HS-27A (cell line): Measurements from ENCODE around the gene SMAD1.

Experiments
- DNase-seq: peaks from one replicate; pipeline ENCODE4 v3.0.0-alpha.2; 2012; ENCODE audit warnings: low read depth, missing footprints

SMAD1 gene

GRCh38 chr4:145481164-145481941 lies at the start of gene SMAD1:
Gene SMAD1, plus strand, starts transcription at chr4:145481853. Its CDS starts 32,761 bp downstream, at chr4:145514614.
- peak; percentile 58 for DNase-seq

DNA sequence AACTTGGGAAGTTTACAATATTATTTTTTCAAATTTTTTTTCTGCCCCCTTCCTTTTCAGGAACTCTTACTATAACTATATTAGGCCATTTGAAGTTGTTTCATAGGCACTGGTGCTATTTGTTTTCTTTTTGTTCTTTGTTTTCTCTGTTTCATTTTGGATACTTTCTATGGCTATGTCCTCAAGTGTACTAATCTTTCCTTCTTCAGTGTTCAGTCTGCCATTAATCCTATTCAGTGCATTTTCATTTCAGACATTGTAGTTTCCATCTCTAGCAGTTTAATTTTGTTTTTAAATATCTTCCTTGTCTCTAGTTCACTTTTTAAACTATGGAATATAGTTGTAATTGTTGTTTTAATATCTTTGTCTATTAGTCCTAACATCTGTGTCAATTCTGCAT lies 48.0 kb upstream of the SMAD1 start:
- DNase-seq = no peak

DNA sequence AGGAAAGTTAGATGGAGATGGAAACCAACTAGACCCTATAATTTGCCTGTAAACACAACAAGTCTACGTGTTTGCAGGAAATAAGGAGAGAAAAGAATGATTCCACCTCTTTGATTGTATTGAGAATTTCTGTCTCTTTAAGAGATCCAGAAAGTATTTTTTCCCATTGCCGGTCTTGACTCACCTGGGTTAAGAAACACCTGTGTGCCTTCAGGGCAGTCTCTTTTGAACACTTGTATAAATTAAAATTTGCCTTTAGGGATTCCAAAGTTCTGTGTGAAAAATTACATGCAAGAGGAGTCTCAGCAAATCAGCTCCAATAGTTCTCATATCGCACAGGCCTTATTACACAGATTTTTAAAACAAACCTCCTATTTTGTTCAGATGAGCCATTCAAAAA lies 46.0 kb upstream of the SMAD1 start:
- DNase-seq = no peak

GRCh38 chr4:145436114-145436513 lies 45.5 kb upstream of the SMAD1 start:
- no peak for DNase-seq

GRCh38 chr4:145436796-145437195 lies 44.9 kb upstream of the SMAD1 start:
- no peak for DNase-seq

GRCh38 chr4:145437466-145437865 lies 44.2 kb upstream of the SMAD1 start:
- DNase-seq = no peak

DNA sequence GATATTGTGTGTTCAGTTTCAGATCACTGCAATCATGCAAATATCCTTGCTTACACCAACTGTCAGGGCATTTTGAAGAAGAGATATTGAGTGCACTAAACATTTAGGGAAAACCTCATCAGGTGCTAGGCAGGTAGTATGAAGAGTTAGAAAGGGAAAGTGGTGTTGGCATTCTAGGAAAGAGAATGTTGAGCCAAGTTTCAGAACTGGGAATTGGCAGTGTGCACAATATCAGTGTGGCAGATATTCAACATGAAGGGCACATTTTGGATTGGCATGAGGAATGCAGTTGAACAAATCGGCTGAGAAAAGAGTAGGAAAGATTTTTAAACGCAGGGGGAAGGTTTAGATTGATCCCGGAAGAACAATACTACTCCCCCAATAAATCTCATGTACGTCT lies 43.4 kb upstream of the SMAD1 start:
- no peak for DNase-seq

- no peak for DNase-seq
Measured at GRCh38 chr4:145440292-145441007, 41.2 kb upstream of the SMAD1 start.

DNA sequence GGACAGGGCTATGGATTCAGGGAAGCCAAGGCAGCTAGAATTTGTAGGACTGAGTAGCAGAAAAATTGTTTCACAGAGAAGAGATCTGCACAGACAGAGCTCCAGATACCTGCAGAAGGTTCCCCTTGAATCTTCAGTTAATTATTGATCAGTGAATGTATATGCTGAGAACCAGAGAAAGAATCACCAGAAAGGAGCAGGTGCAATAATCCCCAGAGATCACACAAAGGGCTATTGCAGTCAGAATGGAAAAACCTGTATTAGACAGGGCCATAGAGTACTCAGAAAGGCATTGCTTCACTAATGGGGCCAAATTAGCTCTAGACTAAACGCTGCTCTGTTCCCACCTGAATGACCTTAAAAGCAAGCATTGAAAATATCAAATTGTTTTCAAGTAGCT lies 35.5 kb upstream of the SMAD1 start:
- DNase-seq = no peak

- no peak for DNase-seq
Measured at GRCh38 chr4:145451895-145452294, 29.8 kb upstream of the SMAD1 start.

DNA sequence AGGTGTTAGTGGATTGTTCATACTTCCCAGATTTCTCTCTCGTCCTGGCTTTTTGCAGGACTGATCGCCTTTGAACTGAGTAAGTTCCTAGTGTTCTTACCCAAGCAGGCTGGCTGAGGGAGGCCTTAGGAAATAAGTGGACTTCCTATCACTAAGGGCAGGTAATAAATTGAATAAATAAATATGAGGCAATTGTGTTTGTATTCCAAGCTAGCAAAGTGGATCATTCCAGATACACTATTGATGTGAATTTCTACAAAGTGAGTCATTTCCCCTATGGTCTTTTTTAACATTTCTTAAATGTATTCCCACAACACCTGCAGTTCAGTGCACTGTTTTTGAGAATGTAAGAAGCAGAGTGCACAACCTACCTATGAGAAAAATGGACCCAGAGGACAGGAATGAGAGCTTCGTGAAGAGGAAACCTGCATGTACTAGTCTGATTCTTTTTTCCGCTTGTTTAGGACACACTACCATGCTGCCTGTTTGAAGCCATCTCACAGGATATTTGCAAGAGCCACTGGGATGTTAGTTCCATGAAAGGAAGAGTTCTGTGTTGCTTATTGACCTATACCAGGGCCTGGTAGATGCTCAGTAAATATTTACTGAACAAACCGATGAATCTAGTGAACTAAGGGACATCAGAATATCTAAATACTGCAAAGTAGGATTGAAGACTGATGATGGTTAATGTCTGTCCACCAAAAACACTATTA lies 29.0 kb upstream of the SMAD1 start:
- no peak for DNase-seq

GRCh38 chr4:145453163-145453520 lies 28.5 kb upstream of the SMAD1 start:
- no peak for DNase-seq

GRCh38 chr4:145473203-145473602 lies 8.4 kb upstream of the SMAD1 start:
- DNase-seq = no peak

DNA sequence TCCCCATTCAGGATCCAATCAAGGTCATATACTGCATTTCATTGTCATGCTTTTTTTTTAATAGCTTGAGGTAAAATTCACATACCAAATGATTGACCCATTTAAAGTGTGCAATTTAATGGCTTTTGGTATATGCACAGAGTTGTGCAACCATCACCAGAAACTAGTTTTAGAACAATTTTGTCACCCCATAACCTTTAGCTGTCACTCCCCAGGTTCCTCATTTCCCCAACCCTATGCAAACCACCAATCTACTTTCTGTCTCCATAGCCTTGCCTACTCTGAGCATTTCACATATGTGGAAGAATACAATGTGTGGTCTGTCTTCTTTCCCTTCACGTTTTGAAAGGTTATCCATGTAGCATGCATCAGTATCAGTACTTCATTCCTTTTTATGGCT lies 1.4 kb upstream of the SMAD1 start:
- DNase-seq = no peak

GRCh38 chr4:145481942-145482208 lies 222 bp downstream of the SMAD1 start:
- no peak for DNase-seq

DNA sequence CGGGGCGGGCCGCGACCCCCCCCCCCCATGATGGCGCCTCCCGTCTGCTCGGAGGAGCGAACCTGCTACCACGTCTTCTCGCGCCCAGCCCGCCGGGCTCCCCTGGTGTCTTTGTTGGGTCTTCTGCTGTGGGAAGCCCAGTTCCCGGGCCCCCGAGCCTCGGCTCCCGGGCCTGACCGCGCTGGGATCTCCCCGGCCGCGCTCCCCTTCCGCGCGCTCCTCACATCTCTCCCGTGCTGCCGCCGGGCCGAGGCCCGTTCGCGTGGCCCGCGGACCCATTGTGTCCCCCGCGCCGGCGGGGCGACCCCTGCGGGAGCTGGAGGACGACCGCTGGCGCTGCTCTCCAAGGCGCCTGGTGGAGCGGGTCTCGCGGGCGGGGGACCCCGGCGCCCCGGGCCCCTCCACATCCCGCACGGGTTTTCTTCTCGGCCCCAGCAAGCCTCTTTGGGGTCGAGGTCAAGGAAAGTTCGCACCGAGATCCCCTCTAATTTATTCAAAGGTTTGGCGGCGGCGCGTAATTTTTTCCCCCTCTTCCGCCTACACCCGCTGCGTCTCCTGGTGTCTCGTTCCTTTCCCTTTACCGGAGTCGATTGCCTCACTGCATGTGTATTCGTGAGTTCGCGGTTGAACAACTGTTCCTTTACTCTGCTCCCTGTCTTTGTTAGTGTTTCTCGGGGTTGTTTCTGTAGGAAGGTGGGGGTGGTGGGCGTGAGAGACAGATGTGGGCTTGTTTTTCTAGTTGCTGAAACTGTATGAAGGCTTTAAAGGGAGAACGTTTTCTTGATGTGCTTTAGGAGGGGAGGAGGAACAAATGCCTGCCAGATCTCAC lies 770 bp downstream of the SMAD1 start:
- DNase-seq = peak; percentile 34

GRCh38 chr4:145483514-145483913 lies 1.9 kb downstream of the SMAD1 start:
- no peak for DNase-seq

DNA sequence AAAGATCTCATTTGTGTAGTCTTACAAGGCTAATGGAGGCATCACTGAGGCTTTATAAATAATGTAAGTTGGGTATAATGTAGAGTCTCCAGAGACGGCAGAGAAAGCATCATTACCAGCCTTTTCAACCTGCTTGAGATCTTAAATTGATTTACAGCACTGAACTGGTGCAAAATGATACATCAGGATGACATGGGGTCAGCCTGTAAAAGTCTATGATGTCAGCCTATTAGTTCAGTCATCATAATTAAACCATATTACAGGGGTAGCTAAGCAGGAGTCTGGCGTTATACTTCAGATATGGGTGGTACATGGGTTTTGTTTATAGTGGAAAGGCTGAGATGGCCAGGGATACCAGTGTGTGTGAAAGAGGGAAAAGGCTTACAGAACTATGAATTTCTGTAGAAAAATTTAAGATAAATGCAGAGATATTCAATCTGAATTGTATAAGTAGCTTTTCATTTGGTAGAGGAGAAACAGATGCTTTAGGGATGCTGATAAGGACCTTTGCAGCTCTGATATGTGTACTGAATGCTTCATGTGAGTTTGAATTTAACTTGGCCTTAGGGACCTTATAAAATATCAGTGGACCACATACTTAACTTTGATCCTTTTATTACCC lies 2.7 kb downstream of the SMAD1 start:
- DNase-seq = no peak

DNA sequence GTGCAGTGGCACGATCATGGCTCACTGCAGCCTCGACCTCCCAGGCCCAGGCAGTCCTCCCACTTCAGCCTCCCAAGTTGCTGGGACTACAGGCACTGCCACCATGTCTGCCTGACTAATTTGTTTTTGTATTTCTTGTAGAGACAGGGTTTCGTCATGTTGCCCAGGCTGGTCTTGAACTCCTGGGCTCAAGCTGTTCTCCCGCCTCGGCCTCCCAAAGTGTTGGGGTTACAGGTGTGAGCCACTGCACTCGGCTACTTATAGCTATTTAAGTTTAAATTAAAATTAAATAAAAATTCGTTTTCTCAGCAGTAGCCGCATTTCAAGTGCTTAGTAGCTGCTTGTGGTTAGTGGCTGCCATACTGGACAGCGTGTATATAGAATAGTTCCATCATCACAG lies 3.5 kb downstream of the SMAD1 start:
- no peak for DNase-seq

GRCh38 chr4:145486603-145487002 lies 5.0 kb downstream of the SMAD1 start:
- no peak for DNase-seq

DNA sequence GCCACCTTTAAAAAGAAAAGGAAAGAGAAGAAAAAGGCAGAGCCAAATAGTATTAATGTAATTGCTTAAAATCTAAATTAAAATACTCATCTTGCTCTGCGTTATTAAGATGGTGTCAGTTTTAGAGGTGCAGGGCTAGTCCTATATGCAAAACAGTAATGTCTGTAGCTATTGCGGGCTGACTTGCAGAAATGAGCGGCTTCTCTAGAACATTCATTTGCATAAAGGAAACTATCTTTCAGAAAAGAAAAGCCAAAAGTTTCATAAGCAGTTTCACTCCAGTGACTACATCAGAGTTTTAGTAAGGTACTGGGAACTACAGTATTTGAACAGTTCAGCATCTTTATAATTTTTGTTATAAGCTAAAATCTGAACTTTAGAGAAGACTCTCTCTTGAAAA lies 6.0 kb downstream of the SMAD1 start:
- DNase-seq = no peak

DNA sequence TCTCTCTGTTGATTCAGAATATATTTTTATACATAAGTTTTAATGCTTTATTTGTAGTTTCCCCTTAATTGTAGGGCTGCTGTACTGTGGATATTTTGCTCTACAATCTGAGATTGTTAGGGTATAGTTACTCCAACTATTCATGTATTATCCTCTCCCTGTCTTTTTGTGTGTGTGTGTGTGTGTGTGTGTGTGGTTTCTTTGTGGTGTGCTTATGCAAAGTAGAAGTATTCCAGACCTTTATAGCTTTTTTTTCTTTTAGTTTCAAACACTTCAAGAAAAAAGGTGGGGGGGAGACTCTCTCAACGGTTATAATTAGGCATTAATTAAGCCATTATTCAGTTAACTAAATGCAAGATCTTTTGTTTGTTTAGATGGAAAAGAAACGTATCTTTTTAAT lies 6.7 kb downstream of the SMAD1 start:
- no peak for DNase-seq
